Dedifferentiated amniotic fluid mesenchymal stem cell (primary cell): ENCODE measurements around the gene DNAI7.

Experiments used
- DNase-seq: peaks from one replicate; pipeline ENCODE4 v3.0.0-alpha.2; 2016; ENCODE audit errors: extremely low spot score

Gene DNAI7

GRCh38 chr12:25186038-25186787, 8.7 kb downstream of the DNAI7 start:
- no peak for DNase-seq

DNA sequence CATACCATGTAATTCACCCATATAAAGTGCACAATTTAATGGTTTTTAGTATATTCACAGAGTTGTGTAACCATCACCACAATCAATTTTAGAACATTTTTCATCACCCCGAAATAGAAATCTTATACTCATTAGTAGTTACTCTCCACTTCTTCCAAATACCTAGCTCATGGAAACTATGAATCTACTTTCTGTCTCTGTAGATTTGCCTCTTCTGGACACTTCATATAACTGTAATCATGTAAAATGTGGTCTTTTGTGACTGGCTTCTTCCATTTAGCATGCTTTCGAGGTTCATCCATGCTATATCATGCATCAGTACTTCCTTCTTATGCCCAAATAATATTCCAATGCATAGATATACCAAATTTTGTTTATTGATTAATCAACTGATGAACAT, 10.8 kb downstream of the DNAI7 start:
- DNase-seq, result no peak

DNA sequence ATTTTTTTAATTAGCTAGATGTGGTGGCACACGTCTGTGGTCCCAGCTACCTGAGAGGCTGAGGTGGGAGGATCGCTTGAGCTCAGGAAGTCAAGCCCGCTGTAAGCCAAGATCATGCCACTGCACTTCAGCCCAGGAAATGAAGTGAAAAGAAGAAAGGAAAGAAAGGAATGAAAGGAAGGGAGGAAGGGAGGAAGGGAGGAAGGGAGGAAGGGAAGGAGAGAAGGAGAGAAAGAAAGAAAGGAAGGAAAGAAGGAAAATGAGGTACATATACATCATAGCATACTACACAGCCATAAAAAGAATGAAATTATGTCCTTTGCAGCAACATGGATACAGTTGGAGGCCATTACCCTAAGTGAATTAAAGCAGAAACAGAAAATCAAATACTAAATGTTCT, 12.2 kb downstream of the DNAI7 start:
- DNase-seq, result no peak

DNA sequence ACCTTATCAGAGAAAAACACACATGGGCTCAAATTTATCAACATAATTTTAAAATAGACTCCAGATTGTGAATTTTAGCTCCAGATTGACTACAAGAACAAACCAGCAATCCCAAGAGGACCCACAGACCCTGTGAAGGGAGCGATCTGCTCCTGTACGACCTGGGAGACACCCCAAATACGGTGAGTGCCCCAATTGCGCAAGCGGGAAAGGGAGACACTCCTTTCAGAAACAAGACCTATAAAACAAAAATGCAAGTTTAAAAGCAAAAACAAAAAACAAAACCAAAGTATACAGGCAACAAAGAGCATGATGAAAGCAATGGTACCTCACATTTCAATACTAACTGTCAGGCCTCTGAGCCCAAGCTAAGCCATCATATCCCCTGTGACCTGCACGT, 32.1 kb downstream of the DNAI7 start:
- DNase-seq, result no peak

DNA sequence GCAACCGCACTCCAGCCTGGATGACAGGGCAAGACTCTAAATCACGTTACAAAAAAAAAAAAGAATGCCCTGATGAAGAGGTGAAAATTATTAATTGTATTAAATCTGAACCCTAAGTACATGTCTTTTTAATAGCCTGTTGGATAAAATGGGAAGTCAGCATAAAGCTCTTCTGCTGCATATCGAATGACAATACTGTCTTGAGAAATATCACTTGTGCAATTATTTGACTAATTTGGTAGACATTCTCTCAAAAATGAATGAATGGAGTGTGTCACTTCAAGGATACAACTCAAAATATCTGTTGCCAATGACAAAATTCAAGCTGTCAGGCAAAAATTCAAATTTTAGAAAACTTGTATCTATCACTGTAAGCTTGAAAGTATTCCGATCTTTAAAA, 38.9 kb downstream of the DNAI7 start:
- DNase-seq, result no peak

DNA sequence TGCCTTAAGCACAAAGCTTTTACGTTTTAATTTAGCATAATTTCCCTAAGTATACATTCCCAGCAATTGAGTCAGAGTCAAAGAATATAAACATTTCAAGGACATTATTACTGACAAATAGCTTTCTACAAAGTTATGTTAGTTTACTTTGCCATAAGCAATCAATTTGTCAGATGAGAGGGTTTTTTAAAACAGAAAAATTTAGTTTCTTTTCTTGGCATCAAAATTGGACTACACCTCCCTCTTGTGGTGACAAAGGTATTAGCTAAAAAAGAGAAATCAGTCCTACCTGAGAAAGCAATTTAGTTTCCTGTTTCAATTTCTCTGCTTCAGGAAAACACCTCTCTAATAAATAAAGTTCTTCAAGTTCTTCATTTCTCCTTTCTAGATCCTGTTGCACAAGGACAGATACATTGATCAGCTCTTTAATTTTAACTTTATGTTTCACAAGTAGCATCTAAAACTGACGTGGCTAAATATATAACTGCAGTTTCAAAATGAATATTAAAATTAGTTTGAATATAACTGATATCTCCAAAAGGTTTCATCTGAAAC, 39.9 kb downstream of the DNAI7 start:
- DNase-seq, result peak; percentile 67

DNA sequence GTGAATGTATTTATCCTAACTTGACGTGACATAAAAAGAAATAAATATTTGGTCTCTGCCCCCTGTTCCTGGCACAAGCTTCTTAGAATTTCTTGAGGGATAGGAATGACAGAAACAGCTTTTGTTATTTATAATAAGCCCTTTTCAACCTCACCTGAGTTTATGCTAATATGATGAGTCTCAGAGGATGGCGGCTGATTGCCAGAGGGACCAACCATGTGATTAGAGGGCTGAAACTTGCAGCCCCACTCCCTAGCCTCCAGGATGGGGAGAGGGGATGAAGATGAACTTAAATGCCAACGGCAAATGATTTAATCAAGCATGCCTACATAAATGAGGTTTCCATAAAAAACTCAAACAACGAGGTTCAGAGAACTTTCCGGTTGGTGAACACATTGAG, 42.9 kb downstream of the DNAI7 start:
- no peak for DNase-seq

- peak; percentile 93 for DNase-seq
Observed at GRCh38 chr12:25151476-25151875, 43.5 kb downstream of the DNAI7 start.

GRCh38 chr12:25146686-25147085, 48.3 kb downstream of the DNAI7 start:
- DNase-seq, result no peak

DNA sequence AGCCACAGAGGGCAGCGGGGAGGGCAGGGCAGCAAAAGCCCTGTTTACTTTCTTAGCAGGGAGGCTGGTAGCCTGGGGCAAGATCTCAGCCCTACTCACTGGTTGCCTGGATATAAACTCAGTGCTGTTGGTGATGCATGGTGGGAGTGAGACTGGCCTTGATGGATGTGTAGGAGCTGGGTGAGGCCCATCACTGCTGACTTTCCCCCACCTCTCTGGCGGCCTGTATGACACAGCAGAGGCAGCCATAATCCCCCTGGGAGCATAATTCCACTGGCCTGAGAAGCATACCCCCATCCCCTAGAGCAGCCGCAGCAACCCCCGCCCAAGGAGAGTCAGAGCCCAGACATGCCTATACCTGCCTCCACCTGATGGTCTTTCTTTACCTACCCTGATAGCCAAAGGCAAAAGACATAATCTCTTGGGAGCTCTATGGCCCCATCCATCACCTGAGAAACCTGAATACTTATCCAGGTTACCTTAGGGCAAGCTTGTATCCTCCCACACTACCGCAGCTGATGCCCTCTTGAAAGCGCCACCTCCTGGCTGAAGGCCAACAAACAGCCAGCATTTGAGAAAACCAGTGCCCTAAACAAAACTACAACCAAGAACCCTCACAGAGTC, 59.3 kb downstream of the DNAI7 start:
- no peak for DNase-seq

- DNase-seq, result no peak
Observed at GRCh38 chr12:25131270-25131669, 63.7 kb downstream of the DNAI7 start.

GRCh38 chr12:25130741-25131188, 64.2 kb downstream of the DNAI7 start:
- DNase-seq, result peak; percentile 53

GRCh38 chr12:25126746-25127145, 68.2 kb downstream of the DNAI7 start:
- DNase-seq, result no peak

DNA sequence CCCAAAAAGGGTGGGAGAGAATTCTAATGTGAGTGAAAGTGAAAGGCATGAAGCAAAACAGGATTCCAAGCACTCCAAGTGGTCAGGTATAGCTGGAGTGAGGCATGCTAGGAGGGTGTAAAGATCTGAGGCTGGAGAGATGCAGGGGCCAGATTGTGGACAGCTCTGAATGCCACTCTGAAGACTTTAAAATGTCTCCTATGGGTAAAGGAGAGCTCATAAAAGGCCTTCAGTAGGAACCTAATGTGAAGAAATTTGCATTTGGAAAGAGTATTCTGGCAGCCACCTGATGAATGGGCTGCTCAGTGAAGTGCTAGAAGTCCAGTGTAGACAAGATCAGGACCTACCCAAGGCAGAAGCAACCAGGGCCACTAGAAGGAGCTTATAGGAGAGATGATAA, 68.9 kb downstream of the DNAI7 start:
- no peak for DNase-seq

DNA sequence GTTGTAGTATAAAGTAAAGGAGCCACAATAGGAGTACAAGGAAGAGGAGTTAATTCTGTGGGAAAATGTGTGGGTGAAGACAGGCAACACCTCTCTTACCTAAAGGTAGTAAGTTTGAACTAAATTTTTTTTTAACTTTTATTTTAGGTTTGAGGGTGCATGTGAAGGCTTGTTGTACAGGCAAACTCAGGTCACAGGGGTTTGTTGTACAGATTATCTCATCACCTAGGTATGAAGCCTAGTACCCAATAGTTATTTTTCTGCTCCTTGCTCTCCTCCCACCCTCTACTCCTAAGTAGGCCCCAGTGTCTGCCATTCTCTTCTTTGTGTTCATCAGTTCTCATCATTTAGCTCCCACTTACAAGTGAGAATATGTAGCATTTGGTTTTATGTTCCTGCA, 70.5 kb downstream of the DNAI7 start:
- no peak for DNase-seq

- no peak for DNase-seq
Observed at GRCh38 chr12:25123126-25123525, 71.8 kb downstream of the DNAI7 start.

DNA sequence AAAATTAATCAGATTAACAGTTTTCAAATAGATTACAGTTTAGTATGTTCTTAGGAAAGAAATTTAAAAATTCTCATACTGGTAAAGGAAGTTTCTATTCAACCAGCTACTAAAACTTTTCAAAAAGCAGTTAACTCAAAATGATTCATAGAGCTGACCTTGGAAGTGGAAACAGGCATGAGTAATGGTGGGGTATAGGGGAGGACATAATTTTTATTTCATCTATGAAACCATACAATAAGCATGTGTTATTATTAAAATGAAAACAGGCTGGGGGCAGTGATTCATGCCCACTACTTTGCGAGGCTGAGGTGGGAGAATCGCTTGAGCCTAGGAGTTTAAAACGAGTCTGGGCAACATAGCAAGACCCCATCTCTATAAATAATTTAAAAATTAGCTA, 73.0 kb downstream of the DNAI7 start:
- no peak for DNase-seq

- DNase-seq, result no peak
Observed at GRCh38 chr12:25121110-25121509, 73.8 kb downstream of the DNAI7 start.

DNA sequence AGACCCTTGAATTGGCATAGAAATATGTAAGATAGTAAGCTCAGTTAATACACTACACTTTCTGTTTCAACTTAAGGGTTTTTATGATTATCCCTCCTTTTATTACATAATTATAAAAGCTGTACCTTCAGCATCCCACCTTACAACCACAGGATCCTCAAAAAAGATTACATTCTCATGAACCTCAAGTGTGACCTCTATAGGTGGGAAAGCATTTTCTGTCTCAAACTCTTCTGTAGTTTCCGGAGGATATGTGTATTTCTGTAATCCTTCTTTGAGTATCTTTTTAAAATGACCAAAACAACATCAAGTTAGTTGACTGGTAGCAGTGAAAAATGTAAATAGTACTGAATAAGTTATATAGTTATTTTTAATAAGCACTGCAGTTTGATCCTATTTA, 75.9 kb downstream of the DNAI7 start:
- no peak for DNase-seq

DNA sequence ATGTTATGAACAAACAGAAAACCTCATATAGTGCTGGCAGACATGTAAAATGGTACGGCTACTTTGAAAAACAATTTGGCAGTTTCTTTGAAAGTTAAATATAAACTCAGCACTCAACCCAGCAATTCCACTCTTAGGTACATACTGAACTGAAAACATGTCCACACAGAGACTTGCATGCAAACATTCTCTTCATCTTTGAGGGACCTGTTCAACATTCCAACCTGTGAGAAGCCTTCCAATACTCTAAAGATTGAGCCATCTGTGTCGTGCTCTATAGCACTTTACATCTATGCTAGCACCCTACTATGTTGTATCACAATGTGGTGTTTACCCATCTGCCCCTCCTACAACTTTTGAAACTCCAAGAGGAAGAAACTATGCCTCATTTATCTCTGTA, 79.3 kb downstream of the DNAI7 start:
- DNase-seq, result no peak

DNA sequence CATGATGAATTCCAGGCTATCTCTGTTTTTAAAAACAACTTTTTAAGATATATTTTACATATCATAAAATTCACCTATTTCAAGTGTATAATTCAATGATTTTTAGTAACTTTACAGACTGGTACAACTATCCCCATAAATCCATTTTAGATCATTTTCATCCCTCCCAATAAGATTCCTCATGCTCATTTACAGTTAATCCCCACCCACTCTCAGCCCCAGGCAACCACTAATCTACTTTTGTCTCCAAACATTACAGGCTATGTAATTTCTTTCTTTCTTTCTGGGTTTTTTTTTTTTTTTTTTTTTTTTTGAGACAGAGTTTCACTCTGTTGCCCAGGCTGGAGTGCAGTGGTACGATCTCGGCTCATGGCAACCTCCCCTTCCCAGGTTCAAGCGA, 81.3 kb downstream of the DNAI7 start:
- no peak for DNase-seq

GRCh38 chr12:25110260-25110659, 84.7 kb downstream of the DNAI7 start:
- DNase-seq, result no peak

DNA sequence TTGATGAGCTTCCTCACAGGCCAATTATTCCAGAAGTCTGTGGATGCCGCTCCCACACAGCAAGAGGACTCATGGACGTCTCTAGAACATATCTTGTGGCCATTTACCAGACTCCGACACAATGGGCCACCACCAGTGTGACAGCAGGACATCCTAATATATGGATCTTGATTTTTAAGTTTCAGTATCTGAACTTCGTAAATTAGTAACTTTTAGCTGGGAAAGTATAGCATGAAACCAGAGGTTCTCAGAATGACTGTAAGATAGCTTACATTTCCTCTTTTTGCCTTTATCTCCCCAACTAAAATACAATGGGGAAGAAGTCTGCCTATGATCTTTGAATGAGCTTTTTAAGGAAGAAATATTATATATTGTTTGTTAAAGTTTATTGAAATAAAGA, 87.0 kb downstream of the DNAI7 start:
- no peak for DNase-seq
